K562 (cell line): ENCODE results near the gene COASY. TPM values are rescaled to one million over a fixed set of nuclear protein-coding genes. Genes with fewer than 3 reads are reported as not detected.

Experiments used
- ATF7 ChIP-seq: fragments of 450-650 bp; IDR thresholded peaks from 2 replicates; pipeline ENCODE4 v1.7.1; 2014; ENCODE audit warnings: mild to moderate bottlenecking, moderate library complexity
- CEBPZ ChIP-seq: fragments of 150-350 bp; IDR thresholded peaks from 2 replicates; pipeline ENCODE4 v1.6.1; 2014; ENCODE audit warnings: low read depth, mild to moderate bottlenecking, low read length, borderline replicate concordance
- CREB1 ChIP-seq, 2 experiments: sonication (generic) in 1 of 2; formaldehyde crosslinking in 1 of 2; IDR thresholded peaks; 2 replicates each; pipeline versions ENCODE4 v1.6.1 to v1.8.0; 2012 to 2022; ENCODE audit warnings: inconsistent platforms in 1 of 2, mild to moderate bottlenecking in 1 of 2, missing genetic modification reagents in 1 of 2, moderate library complexity in 1 of 2
- FOXJ3 ChIP-seq: sonication (generic); formaldehyde crosslinking; IDR thresholded peaks from 2 replicates; pipeline ENCODE4 v1.4.0; 2020; ENCODE audit warnings: mild to moderate bottlenecking, missing genetic modification reagents
- KLF13 ChIP-seq: fragments of 450-650 bp; IDR thresholded peaks from 2 replicates; pipeline ENCODE4 v1.6.1; 2016; ENCODE audit warnings: missing genetic modification characterization, low read depth, mild to moderate bottlenecking, missing compliant biosample characterization, moderate library complexity, borderline replicate concordance
- POLR3G ChIP-seq: IDR thresholded peaks from 2 replicates; pipeline ENCODE4 v1.6.1; 2011; ENCODE audit not compliant: insufficient read length, insufficient replicate concordance; ENCODE audit errors: extremely low read depth
- PRDM10 ChIP-seq: fragments of 450-650 bp; IDR thresholded peaks from 2 replicates; pipeline ENCODE4 v1.6.1; 2018; ENCODE audit not compliant: partially characterized antibody
- ZKSCAN1 ChIP-seq: fragments of 150-350 bp; IDR thresholded peaks from 2 replicates; pipeline ENCODE4 v1.6.1; 2016; ENCODE audit warnings: low read depth, low read length
- ZNF780A ChIP-seq: fragments of 250-450 bp; sonication (Bioruptor Pico); IDR thresholded peaks from 2 replicates; pipeline ENCODE4 v1.5.0; 2021; ENCODE audit warnings: mild to moderate bottlenecking
- polyA plus RNA-seq, 8 experiments: library from polyadenylated mRNA; depleted of rRNA in 4 of 8; stranded (reverse) in 5 of 8; unstranded in 3 of 8; fragments of >200 nt; fragmentation: Nextera tagmentation in 2 of 8; fragmentation: Illumina TruSeq in 1 of 8; extraction: Ambion mirVana in 2 of 8; extraction: Trizol in 1 of 8; gene quantifications; 2 replicates each; pipeline versions ENCODE4 v1.2.1 to v1.2.3, GENCODE V29; 2011 to 2014; ENCODE audit warnings: inconsistent platforms in 1 of 8, missing spikeins in 1 of 8
- total RNA-seq, 7 experiments: library from RNA; depleted of rRNA in 6 of 7; stranded (reverse); fragments of >200 nt in 6 of 7; fragmentation: Illumina TruSeq in 2 of 7; extraction: Trizol in 2 of 7; gene quantifications; 2 replicates each; pipeline versions ENCODE4 v1.2.1 to v1.2.3, GENCODE V29; 2011 to 2021; ENCODE audit warnings: low replicate concordance in 1 of 7
- TF ChIP-seq, protein P1 (sequence below), 2 experiments: fragments of 450-650 bp; formaldehyde crosslinking in 1 of 2; IDR thresholded peaks; 2 replicates each; pipeline versions ENCODE4 v1.4.0 to v1.6.1; 2014 to 2020; ENCODE audit warnings: mild to moderate bottlenecking in 2 of 2, borderline replicate concordance in 1 of 2, low read depth in 1 of 2

Gene COASY
- total and polyA plus RNA-seq, 9 of the 15 experiments (the other 6 are each of a cell fraction or from before 2014, with no cell fraction given): 25.4 to 175 (median 62.3) TPM

DNA sequence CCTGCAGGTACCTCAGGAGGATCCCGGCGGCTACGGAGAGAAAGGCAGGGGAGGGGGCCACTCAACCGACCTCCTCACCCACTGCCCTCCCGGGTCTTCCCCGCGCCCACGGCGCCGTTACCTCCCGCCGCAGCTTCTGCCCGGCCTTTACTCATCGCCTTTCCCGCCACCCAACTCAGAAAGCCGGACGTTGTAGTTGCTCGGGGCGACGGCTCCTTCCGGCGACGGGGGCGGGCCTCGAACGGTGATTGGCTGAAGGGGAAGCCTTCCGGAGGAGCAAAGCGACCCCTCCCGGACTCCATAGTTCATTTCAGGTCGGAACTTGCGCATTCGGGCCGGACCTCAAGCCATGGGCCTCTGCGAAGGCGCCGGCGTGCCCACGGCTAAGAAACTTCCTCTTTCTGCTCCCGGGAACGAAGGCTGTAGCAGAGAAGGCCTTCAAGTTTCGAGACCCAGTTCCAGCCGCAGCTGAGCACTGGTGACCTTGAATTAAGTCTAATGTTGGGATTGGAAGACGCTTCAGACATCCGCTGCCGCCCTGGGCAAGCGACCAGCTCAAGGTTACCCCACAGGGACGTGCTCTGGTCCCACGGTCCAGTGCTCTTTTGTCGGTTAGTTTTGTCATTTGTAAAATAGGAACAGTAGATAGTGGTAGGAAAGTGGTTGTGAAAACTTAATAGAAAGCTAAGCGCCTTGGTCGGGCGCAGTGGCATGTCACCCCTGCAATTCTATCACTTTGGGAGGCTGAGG is 15.8 kb downstream of the COASY start, which contains the start of gene PSMC3IP (continued):
- TF ChIP-seq, protein P1, sequence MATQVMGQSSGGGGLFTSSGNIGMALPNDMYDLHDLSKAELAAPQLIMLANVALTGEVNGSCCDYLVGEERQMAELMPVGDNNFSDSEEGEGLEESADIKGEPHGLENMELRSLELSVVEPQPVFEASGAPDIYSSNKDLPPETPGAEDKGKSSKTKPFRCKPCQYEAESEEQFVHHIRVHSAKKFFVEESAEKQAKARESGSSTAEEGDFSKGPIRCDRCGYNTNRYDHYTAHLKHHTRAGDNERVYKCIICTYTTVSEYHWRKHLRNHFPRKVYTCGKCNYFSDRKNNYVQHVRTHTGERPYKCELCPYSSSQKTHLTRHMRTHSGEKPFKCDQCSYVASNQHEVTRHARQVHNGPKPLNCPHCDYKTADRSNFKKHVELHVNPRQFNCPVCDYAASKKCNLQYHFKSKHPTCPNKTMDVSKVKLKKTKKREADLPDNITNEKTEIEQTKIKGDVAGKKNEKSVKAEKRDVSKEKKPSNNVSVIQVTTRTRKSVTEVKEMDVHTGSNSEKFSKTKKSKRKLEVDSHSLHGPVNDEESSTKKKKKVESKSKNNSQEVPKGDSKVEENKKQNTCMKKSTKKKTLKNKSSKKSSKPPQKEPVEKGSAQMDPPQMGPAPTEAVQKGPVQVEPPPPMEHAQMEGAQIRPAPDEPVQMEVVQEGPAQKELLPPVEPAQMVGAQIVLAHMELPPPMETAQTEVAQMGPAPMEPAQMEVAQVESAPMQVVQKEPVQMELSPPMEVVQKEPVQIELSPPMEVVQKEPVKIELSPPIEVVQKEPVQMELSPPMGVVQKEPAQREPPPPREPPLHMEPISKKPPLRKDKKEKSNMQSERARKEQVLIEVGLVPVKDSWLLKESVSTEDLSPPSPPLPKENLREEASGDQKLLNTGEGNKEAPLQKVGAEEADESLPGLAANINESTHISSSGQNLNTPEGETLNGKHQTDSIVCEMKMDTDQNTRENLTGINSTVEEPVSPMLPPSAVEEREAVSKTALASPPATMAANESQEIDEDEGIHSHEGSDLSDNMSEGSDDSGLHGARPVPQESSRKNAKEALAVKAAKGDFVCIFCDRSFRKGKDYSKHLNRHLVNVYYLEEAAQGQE (IDR thresholded peaks at IDR 0.05; ENCODE audit: borderline replicate concordance): peak; percentile 30; the same call in 1 of the 2 replicates
- TF ChIP-seq, protein P1 (CRISPR knock-in tag; IDR thresholded peaks at IDR 0.05; ENCODE audit: low read depth): no peak; the same call in 1 of the 2 replicates
- TF ChIP-seq CEBPZ: peak; percentile 22; the same call in 1 of the 2 replicates
- no peak for TF ChIP-seq PRDM10
- TF ChIP-seq ZNF780A: no peak
- TF ChIP-seq ATF7: peak; percentile 73
- TF ChIP-seq POLR3G: no peak
- no peak for TF ChIP-seq FOXJ3 (CRISPR knock-in tag)
- TF ChIP-seq ZKSCAN1: no peak
- no peak for TF ChIP-seq KLF13 (tag)
- TF ChIP-seq CREB1 (IDR thresholded peaks at IDR 0.05): peak; percentile 66
- peak; percentile 57 for TF ChIP-seq CREB1 (CRISPR knock-in tag; IDR thresholded peaks at IDR 0.05)
